Measurements from ENCODE around the gene DBT. TPM values are rescaled to one million over a fixed set of nuclear protein-coding genes. Genes with fewer than 3 reads are reported as not detected.
A peak's percentile ranks its signal among the peaks of the same experiment; 100 is the strongest.
"Not testable (repeated sequence)": the region's sequence is repeated elsewhere in the genome, so short reads cannot be mapped to it uniquely, and the experiment has no call there.

The DBT gene
- 16.9 TPM for total RNA-seq
- 9.0 TPM for polyA plus RNA-seq

GRCh38 chr1:100249537-100250257 lies at the start of gene DBT:
Gene DBT (minus strand): TSS chr1:100249834. CDS start chr1:100249820, 14 bp downstream.
- no peaks in the 10 kb centered on the region for H3K36me3 ChIP-seq (ENCODE audit: insufficient read depth)
- H3K4me1 ChIP-seq (ENCODE audit: insufficient read depth): peaks cover 3% of the 10 kb centered on the region
- under 1% methylated on average over 31 of the region's 31 CpGs for WGBS
- peak within 1 kb of the TSS; percentile 72 for H3K27ac ChIP-seq (ENCODE audit: low read depth)
- peak within 1 kb of the TSS; percentile 61 for H3K4me3 ChIP-seq (ENCODE audit: low read depth, low read length)
- peak; percentile 93 for DNase-seq (ENCODE audit: extremely low spot score)

- Histone ChIP-seq H3K27ac (ENCODE audit: low read depth) (no peak overlapping the region), H3K36me3 (ENCODE audit: insufficient read depth) (no peaks in the 10 kb centered on the region), H3K4me1 (ENCODE audit: insufficient read depth) (no peaks in the 10 kb centered on the region), H3K4me3 (ENCODE audit: low read depth, low read length) (no peak overlapping the region)
- WGBS: 84% methylated on average over 4 of the region's 4 CpGs
- no peak for DNase-seq (ENCODE audit: extremely low spot score)
Measured at GRCh38 chr1:100298512-100298911, 48.9 kb upstream of the DBT start.

- DNase-seq (ENCODE audit: extremely low spot score); H3K36me3 ChIP-seq (ENCODE audit: insufficient read depth); H3K4me3 ChIP-seq (ENCODE audit: low read depth, low read length); H3K4me1 ChIP-seq (ENCODE audit: insufficient read depth); H3K27ac ChIP-seq (ENCODE audit: low read depth): not testable (repeated sequence)
Measured at GRCh38 chr1:100296997-100297396, 47.4 kb upstream of the DBT start.

GRCh38 chr1:100296140-100296539 lies 46.5 kb upstream of the DBT start:
- no peak overlapping the region for H3K4me3 ChIP-seq (ENCODE audit: low read depth, low read length)
- no peaks in the 10 kb centered on the region for H3K4me1 ChIP-seq (ENCODE audit: insufficient read depth)
- H3K27ac ChIP-seq (ENCODE audit: low read depth): no peak overlapping the region
- DNase-seq (ENCODE audit: extremely low spot score): no peak
- no peaks in the 10 kb centered on the region for H3K36me3 ChIP-seq (ENCODE audit: insufficient read depth)
- WGBS: 88% methylated on average over 8 of the region's 8 CpGs

GRCh38 chr1:100292711-100293110 lies 43.1 kb upstream of the DBT start:
- Histone ChIP-seq H3K4me3 (ENCODE audit: low read depth, low read length) (no peak overlapping the region), H3K4me1 (ENCODE audit: insufficient read depth) (no peaks in the 10 kb centered on the region), H3K27ac (ENCODE audit: low read depth) (no peak overlapping the region), H3K36me3 (ENCODE audit: insufficient read depth) (no peaks in the 10 kb centered on the region)
- 64% methylated on average over 1 of the region's 1 CpG for WGBS
- no peak for DNase-seq (ENCODE audit: extremely low spot score)

GRCh38 chr1:100290291-100290690 lies 40.7 kb upstream of the DBT start:
- Histone ChIP-seq H3K4me3 (ENCODE audit: low read depth, low read length) (no peak overlapping the region), H3K27ac (ENCODE audit: low read depth) (no peak overlapping the region), H3K4me1 (ENCODE audit: insufficient read depth) (no peaks in the 10 kb centered on the region), H3K36me3 (ENCODE audit: insufficient read depth) (peaks cover 4% of the 10 kb centered on the region)
- WGBS: 71% methylated on average over 2 of the region's 2 CpGs
- DNase-seq (ENCODE audit: extremely low spot score): no peak

- Histone ChIP-seq H3K27ac (ENCODE audit: low read depth) (no peak overlapping the region), H3K4me1 (ENCODE audit: insufficient read depth) (no peaks in the 10 kb centered on the region), H3K4me3 (ENCODE audit: low read depth, low read length) (no peak overlapping the region), H3K36me3 (ENCODE audit: insufficient read depth) (peaks cover 4% of the 10 kb centered on the region)
- over 99% methylated on average over 3 of the region's 3 CpGs for WGBS
- no peak for DNase-seq (ENCODE audit: extremely low spot score)
Measured at GRCh38 chr1:100287162-100287561, 37.5 kb upstream of the DBT start.

- WGBS: 96% methylated on average over 5 of the region's 5 CpGs
- Histone ChIP-seq H3K27ac (ENCODE audit: low read depth) (no peak overlapping the region), H3K36me3 (ENCODE audit: insufficient read depth) (peaks cover 7% of the 10 kb centered on the region), H3K4me1 (ENCODE audit: insufficient read depth) (no peaks in the 10 kb centered on the region), H3K4me3 (ENCODE audit: low read depth, low read length) (no peak overlapping the region)
- DNase-seq (ENCODE audit: extremely low spot score): no peak
Measured at GRCh38 chr1:100284591-100284990, 35.0 kb upstream of the DBT start.

GRCh38 chr1:100279954-100280682 lies 30.5 kb upstream of the DBT start:
- no peak for DNase-seq (ENCODE audit: extremely low spot score)
- H3K4me3 ChIP-seq (ENCODE audit: low read depth, low read length): no peak overlapping the region
- peaks cover 3% of the 10 kb centered on the region for H3K36me3 ChIP-seq (ENCODE audit: insufficient read depth)
- 76% methylated on average over 2 of the region's 2 CpGs for WGBS
- no peak overlapping the region for H3K27ac ChIP-seq (ENCODE audit: low read depth)
- no peaks in the 10 kb centered on the region for H3K4me1 ChIP-seq (ENCODE audit: insufficient read depth)

GRCh38 chr1:100279358-100279923 lies 29.8 kb upstream of the DBT start:
- H3K4me1 ChIP-seq (ENCODE audit: insufficient read depth): no peaks in the 10 kb centered on the region
- WGBS: 82% methylated on average over 3 of the region's 3 CpGs
- H3K27ac ChIP-seq (ENCODE audit: low read depth): no peak overlapping the region
- H3K4me3 ChIP-seq (ENCODE audit: low read depth, low read length): no peak overlapping the region
- H3K36me3 ChIP-seq (ENCODE audit: insufficient read depth): peaks cover 3% of the 10 kb centered on the region
- no peak for DNase-seq (ENCODE audit: extremely low spot score)

- peaks cover 7% of the 10 kb centered on the region for H3K36me3 ChIP-seq (ENCODE audit: insufficient read depth)
- H3K4me3 ChIP-seq (ENCODE audit: low read depth, low read length): no peak overlapping the region
- H3K27ac ChIP-seq (ENCODE audit: low read depth): no peak overlapping the region
- H3K4me1 ChIP-seq (ENCODE audit: insufficient read depth): no peaks in the 10 kb centered on the region
- DNase-seq (ENCODE audit: extremely low spot score): no peak
- WGBS: 66% methylated on average over 1 of the region's 1 CpG
Measured at GRCh38 chr1:100277866-100278265, 28.2 kb upstream of the DBT start.

- H3K4me3 ChIP-seq (ENCODE audit: low read depth, low read length): no peak overlapping the region
- no peak for DNase-seq (ENCODE audit: extremely low spot score)
- no peaks in the 10 kb centered on the region for H3K36me3 ChIP-seq (ENCODE audit: insufficient read depth)
- no peaks in the 10 kb centered on the region for H3K4me1 ChIP-seq (ENCODE audit: insufficient read depth)
- H3K27ac ChIP-seq (ENCODE audit: low read depth): no peak overlapping the region
- 98% methylated on average over 4 of the region's 4 CpGs for WGBS
Measured at GRCh38 chr1:100268202-100268601, 18.6 kb upstream of the DBT start.

- Histone ChIP-seq H3K27ac (ENCODE audit: low read depth) (no peak overlapping the region), H3K4me3 (ENCODE audit: low read depth, low read length) (peak overlapping the region; percentile 97), H3K36me3 (ENCODE audit: insufficient read depth) (no peaks in the 10 kb centered on the region), H3K4me1 (ENCODE audit: insufficient read depth) (no peaks in the 10 kb centered on the region)
- DNase-seq (ENCODE audit: extremely low spot score): no peak
- 77% methylated on average over 1 of the region's 1 CpG for WGBS
Measured at GRCh38 chr1:100267284-100267683, 17.6 kb upstream of the DBT start.

GRCh38 chr1:100266741-100267140 lies 17.1 kb upstream of the DBT start:
- WGBS: under 1% methylated on average over 8 of the region's 8 CpGs
- no peaks in the 10 kb centered on the region for H3K4me1 ChIP-seq (ENCODE audit: insufficient read depth)
- peak overlapping the region; percentile 97 for H3K4me3 ChIP-seq (ENCODE audit: low read depth, low read length)
- H3K36me3 ChIP-seq (ENCODE audit: insufficient read depth): no peaks in the 10 kb centered on the region
- no peak for DNase-seq (ENCODE audit: extremely low spot score)
- no peak overlapping the region for H3K27ac ChIP-seq (ENCODE audit: low read depth)
